ENCODE measurements around the gene LHX8. TPM values are rescaled to one million over a fixed set of nuclear protein-coding genes. Genes with fewer than 3 reads are reported as not detected.
"Not testable (repeated sequence)": the region's sequence is repeated elsewhere in the genome, so short reads cannot be mapped to it uniquely, and the experiment has no call there.

LHX8 gene
- total RNA-seq, 1 experiment from 2014 or later: not detected

DNA sequence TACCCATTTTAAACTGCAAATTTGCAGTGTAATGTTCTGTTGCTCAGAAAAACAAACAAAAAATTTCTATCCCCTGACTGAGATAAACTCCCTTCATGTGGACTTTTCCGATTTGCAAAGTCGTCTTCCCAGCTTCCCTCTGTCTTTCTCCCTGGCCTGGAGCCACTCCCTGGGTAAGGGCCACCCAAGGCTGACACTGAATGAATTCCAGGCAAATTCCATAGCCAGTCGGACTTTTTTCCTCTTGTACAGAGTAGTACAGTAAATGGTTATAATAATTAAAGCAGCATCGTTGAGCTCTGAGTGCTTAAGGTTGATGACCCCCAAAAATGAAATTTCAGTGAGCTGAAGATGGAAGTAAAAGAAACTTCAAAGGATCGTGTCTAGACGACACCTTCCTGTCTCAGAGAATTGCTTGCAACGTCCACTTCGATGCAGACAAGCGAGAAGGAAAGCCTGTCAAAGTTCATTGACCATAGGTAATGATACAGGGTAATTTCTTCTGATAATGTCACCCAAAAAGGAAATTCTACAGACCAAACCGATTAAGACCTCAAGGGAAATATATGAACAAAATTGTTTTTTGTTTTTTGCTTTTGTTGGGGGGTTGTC, 33.6 kb upstream of the LHX8 start:
- BruUV-seq (replicated peaks): no TSS peak
- in situ Hi-C loops (cut with HindIII; ENCODE audit: low pct_unique_long_range_greater_than_20kb, low sequenced_read_pairs): no loop called here
- Histone ChIP-seq H3K27me3 (ENCODE audit: control insufficient read depth, insufficient read depth, low read length) (no peaks in the 10 kb centered on the region), H3K36me3 (ENCODE audit: control insufficient read depth, insufficient read depth, low read length) (no peaks in the 10 kb centered on the region), H3K4me1 (ENCODE audit: control insufficient read depth, insufficient read depth, low read length) (no peaks in the 10 kb centered on the region), H3K27ac (ENCODE audit: low read length) (no peak overlapping the region), H3K9me3 (ENCODE audit: control insufficient read depth, insufficient read depth, low read depth, low read length) (no peaks in the 10 kb centered on the region), H3K4me3 (ENCODE audit: low read depth in 2 of 2, low read length in 2 of 2) (peak overlapping the region in 1 of 2 experiments; percentile 16; a peak in 1 of 4 replicates)
- TF ChIP-seq, protein P1, sequence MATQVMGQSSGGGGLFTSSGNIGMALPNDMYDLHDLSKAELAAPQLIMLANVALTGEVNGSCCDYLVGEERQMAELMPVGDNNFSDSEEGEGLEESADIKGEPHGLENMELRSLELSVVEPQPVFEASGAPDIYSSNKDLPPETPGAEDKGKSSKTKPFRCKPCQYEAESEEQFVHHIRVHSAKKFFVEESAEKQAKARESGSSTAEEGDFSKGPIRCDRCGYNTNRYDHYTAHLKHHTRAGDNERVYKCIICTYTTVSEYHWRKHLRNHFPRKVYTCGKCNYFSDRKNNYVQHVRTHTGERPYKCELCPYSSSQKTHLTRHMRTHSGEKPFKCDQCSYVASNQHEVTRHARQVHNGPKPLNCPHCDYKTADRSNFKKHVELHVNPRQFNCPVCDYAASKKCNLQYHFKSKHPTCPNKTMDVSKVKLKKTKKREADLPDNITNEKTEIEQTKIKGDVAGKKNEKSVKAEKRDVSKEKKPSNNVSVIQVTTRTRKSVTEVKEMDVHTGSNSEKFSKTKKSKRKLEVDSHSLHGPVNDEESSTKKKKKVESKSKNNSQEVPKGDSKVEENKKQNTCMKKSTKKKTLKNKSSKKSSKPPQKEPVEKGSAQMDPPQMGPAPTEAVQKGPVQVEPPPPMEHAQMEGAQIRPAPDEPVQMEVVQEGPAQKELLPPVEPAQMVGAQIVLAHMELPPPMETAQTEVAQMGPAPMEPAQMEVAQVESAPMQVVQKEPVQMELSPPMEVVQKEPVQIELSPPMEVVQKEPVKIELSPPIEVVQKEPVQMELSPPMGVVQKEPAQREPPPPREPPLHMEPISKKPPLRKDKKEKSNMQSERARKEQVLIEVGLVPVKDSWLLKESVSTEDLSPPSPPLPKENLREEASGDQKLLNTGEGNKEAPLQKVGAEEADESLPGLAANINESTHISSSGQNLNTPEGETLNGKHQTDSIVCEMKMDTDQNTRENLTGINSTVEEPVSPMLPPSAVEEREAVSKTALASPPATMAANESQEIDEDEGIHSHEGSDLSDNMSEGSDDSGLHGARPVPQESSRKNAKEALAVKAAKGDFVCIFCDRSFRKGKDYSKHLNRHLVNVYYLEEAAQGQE (IDR thresholded peaks at IDR 0.05; ENCODE audit: insufficient read depth in 1 of 2, low read depth in 2 of 2, low read length in 1 of 2): no peak
- TF ChIP-seq, protein P2, sequence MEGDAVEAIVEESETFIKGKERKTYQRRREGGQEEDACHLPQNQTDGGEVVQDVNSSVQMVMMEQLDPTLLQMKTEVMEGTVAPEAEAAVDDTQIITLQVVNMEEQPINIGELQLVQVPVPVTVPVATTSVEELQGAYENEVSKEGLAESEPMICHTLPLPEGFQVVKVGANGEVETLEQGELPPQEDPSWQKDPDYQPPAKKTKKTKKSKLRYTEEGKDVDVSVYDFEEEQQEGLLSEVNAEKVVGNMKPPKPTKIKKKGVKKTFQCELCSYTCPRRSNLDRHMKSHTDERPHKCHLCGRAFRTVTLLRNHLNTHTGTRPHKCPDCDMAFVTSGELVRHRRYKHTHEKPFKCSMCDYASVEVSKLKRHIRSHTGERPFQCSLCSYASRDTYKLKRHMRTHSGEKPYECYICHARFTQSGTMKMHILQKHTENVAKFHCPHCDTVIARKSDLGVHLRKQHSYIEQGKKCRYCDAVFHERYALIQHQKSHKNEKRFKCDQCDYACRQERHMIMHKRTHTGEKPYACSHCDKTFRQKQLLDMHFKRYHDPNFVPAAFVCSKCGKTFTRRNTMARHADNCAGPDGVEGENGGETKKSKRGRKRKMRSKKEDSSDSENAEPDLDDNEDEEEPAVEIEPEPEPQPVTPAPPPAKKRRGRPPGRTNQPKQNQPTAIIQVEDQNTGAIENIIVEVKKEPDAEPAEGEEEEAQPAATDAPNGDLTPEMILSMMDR (IDR thresholded peaks at IDR 0.05): no peak
- TF ChIP-seq TCF7L2 (IDR thresholded peaks at IDR 0.05; ENCODE audit: low read depth, low read length) (no peak), SIN3A (IDR thresholded peaks at IDR 0.05; ENCODE audit: borderline replicate concordance, insufficient read depth, low read depth, low read length) (no peak), POLR2AphosphoS5 (IDR thresholded peaks at IDR 0.05; ENCODE audit: low read depth, low read length) (no peak)
- ATAC-seq (no peak), DNase-seq (ENCODE audit: low read depth, low spot score) (no peak)
- ChIA-PET POLR2A (no interaction called here), CTCF (no interaction called here)
- intact Hi-C loops (cut with micrococcal nuclease; ENCODE audit: unreplicated experiment): no loop called here

DNA sequence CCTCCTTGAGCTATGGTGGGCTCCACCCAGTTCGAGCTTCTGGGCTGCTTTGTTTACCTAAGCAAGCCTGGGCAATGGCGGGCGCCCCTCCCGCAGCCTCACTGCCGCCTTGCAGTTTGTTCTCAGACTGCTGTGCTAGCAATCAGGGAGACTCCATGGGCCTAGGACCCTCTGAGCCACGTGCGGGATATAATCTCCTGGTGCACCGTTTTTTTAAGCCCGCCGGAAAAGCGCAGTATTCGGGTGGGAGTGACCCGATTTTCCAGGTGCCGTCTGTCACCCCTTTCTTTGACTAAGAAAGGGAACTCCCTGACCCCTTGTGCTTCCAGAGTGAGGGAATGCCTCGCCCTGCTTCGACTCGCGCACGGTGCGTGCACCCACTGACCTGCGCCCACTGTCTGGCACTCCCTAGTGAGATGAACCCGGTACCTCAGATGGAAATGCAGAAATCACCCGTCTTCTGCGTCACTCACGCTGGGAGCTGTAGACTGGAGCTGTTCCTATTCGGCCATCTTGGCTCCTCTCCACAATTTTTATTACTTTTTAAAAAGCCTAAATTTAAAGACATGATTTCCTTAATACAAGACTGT, 21.7 kb upstream of the LHX8 start:
- POLR2A ChIA-PET; H3K27me3 ChIP-seq (ENCODE audit: control insufficient read depth, insufficient read depth, low read length); H3K4me1 ChIP-seq (ENCODE audit: control insufficient read depth, insufficient read depth, low read length); in situ Hi-C loops (cut with HindIII; ENCODE audit: low pct_unique_long_range_greater_than_20kb, low sequenced_read_pairs); ATAC-seq; H3K27ac ChIP-seq (ENCODE audit: low read length); H3K9me3 ChIP-seq (ENCODE audit: control insufficient read depth, insufficient read depth, low read depth, low read length); BruUV-seq (replicated peaks); H3K4me3 ChIP-seq (ENCODE audit: low read depth in 2 of 2, low read length in 2 of 2); DNase-seq (ENCODE audit: low read depth, low spot score); H3K36me3 ChIP-seq (ENCODE audit: control insufficient read depth, insufficient read depth, low read length); CTCF ChIA-PET: not testable (repeated sequence)
- intact Hi-C loops (cut with micrococcal nuclease; ENCODE audit: unreplicated experiment): loop anchor here (5.0 kb wide), 1 partner anchor 150 kb away; no protein-coding TSS in a partner anchor

DNA sequence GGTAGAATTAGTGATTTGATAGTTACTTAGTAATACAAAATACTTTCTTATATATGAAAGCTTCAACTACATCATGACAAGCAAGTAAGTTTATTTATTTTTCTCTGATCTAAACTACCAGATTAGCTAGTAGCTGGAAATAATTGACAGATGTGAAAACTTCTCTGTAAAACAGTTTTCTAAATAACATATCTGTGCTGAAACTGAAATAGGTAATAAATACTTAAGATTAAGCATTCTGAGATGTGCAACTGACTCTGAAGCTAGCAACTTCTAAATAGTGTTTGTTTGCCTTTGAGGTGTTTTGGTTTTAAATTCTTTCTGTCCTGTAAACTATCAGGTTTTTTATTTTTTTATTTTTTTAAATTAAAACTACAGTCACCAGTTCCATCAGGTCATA, 18.5 kb upstream of the LHX8 start:
- ATAC-seq (no peak), DNase-seq (ENCODE audit: low read depth, low spot score) (no peak)
- Histone ChIP-seq H3K4me3 (ENCODE audit: low read depth in 2 of 2, low read length in 2 of 2) (no peak overlapping the region), H3K9me3 (ENCODE audit: control insufficient read depth, insufficient read depth, low read depth, low read length) (no peaks in the 10 kb centered on the region), H3K27ac (ENCODE audit: low read length) (no peak overlapping the region), H3K36me3 (ENCODE audit: control insufficient read depth, insufficient read depth, low read length) (no peaks in the 10 kb centered on the region), H3K4me1 (ENCODE audit: control insufficient read depth, insufficient read depth, low read length) (no peaks in the 10 kb centered on the region), H3K27me3 (ENCODE audit: control insufficient read depth, insufficient read depth, low read length) (no peaks in the 10 kb centered on the region)
- no TSS peak for BruUV-seq (replicated peaks)
- TF ChIP-seq TCF7L2 (IDR thresholded peaks at IDR 0.05; ENCODE audit: low read depth, low read length): no peak
- intact Hi-C loops (cut with micrococcal nuclease; ENCODE audit: unreplicated experiment): no loop called here
- in situ Hi-C loops (cut with HindIII; ENCODE audit: low pct_unique_long_range_greater_than_20kb, low sequenced_read_pairs): no loop called here
- POLR2A ChIA-PET: no interaction called here
- CTCF ChIA-PET: no interaction called here
